HepG2 (cell line): ENCODE measurements around the gene FMN2. TPM values are rescaled to one million over a fixed set of nuclear protein-coding genes. Genes with fewer than 3 reads are reported as not detected.

ENCODE experiments used
- ATAC-seq: fragments of 200-7000 bp; cut with Tn5 transposase; 3 replicates; pipeline ENCODE4 v1.9.1; 2020; ENCODE audit warnings: mild to moderate bottlenecking, moderate library complexity
- BruUV-seq: library from RNA; stranded (reverse); fragments of 400-500 nt; replicated peaks from 2 replicates; lab custom pipeline; 2021; lab: Mats Ljungman, UMichigan
- CTCF ChIA-PET: fragments of 300-600 bp; formaldehyde crosslinking; extraction: SDS; loops from one replicate; lab custom pipeline; 2021; ENCODE audit warnings: low total read pairs, inconsistent platforms, low intra/inter-chr PET ratio; lab: Yijun Ruan, JAX
- POLR2A ChIA-PET: fragments of 350-600 bp; sonication (Branson Sonifier 250); formaldehyde crosslinking; loops from one replicate; lab custom pipeline; 2020; ENCODE audit warnings: antibody characterized with exemption, inconsistent platforms; lab: Yijun Ruan, JAX
- DNase-seq: peaks from one replicate; pipeline ENCODE4 v3.0.0-alpha.2; 2015; ENCODE audit warnings: low spot score
- FAIRE-seq: peaks from 3 replicates; lab custom pipeline; 2011; peaks lifted over from hg19 to GRCh38; lab: Jason Lieb, UNC
- H2AFZ ChIP-seq: one replicate; pipeline ENCODE4 v1.6.1; 2011; ENCODE audit warnings: low read length, inconsistent platforms
- H3K27ac ChIP-seq: fragments of 300-600 bp; 3 replicates; pipeline ENCODE4 v1.8.0; 2011; ENCODE audit warnings: mixed run types, mild to moderate bottlenecking, mixed read lengths, low read length, inconsistent platforms; ENCODE audit not compliant: insufficient read depth; ENCODE audit errors: extremely low read length
- H3K27me3 ChIP-seq, 2 experiments: fragments of 200-600 bp in 1 of 2; 2 replicates in 1 of 2; 3 replicates in 1 of 2; pipeline versions ENCODE4 v1.6.0 to v1.8.0; 2011; ENCODE audit warnings: low read length in 2 of 2, mild to moderate bottlenecking in 2 of 2, moderate library complexity in 2 of 2, inconsistent platforms in 1 of 2; ENCODE audit not compliant: insufficient read depth in 2 of 2, control insufficient read depth in 1 of 2
- H3K36me3 ChIP-seq, 2 experiments: fragments of 200-600 bp in 1 of 2; replicated peaks in 1 of 2; 2 replicates in 1 of 2; 3 replicates in 1 of 2; pipeline versions ENCODE4 v1.5.1 to v1.8.0; 2011; ENCODE audit warnings: low read length in 2 of 2, inconsistent platforms in 1 of 2; ENCODE audit not compliant: insufficient read depth in 2 of 2, control insufficient read depth in 1 of 2
- H3K4me1 ChIP-seq: 2 replicates; pipeline ENCODE4 v1.5.1; 2012; ENCODE audit warnings: low read length, inconsistent platforms; ENCODE audit not compliant: insufficient read depth
- H3K4me2 ChIP-seq: 2 replicates; pipeline ENCODE4 v1.6.0; 2011; ENCODE audit warnings: low read depth, low read length, inconsistent platforms
- H3K4me3 ChIP-seq, 3 experiments: fragments of 200-600 bp in 1 of 3; sonication (generic), shearing (Covaris generic) in 1 of 3; replicated peaks in 1 of 3; 2 replicates each; pipeline ENCODE4 v1.5.1; 2011 to 2016; ENCODE audit warnings: low read length in 3 of 3, inconsistent platforms in 2 of 3, low read depth in 2 of 3, mild to moderate bottlenecking in 2 of 3, control low read depth in 1 of 3, mixed read lengths in 1 of 3; ENCODE audit not compliant: insufficient read depth in 1 of 3
- H3K79me2 ChIP-seq: one replicate; pipeline ENCODE4 v1.6.1; 2011; ENCODE audit warnings: low read length, inconsistent platforms; ENCODE audit not compliant: insufficient read depth
- H3K9ac ChIP-seq: 2 replicates; pipeline ENCODE4 v1.6.0; 2011; ENCODE audit warnings: mild to moderate bottlenecking, low read depth, low read length, inconsistent platforms; ENCODE audit not compliant: insufficient read depth
- H3K9me3 ChIP-seq: 2 replicates; pipeline ENCODE4 v1.5.1; 2012; ENCODE audit warnings: mild to moderate bottlenecking, low read length
- H4K20me1 ChIP-seq: 2 replicates; pipeline ENCODE4 v1.6.0; 2011; ENCODE audit warnings: inconsistent platforms, mild to moderate bottlenecking, low read length, moderate library complexity; ENCODE audit not compliant: insufficient read depth
- CBFB ChIP-seq: sonication (generic); formaldehyde crosslinking; IDR thresholded peaks from 2 replicates; pipeline ENCODE4 v1.4.0; 2020; ENCODE audit warnings: missing genetic modification reagents
- CBX5 ChIP-seq: sonication (generic); formaldehyde crosslinking; IDR thresholded peaks from 2 replicates; pipeline ENCODE4 v1.4.0; 2020; ENCODE audit warnings: missing genetic modification reagents, borderline replicate concordance
- CHD2 ChIP-seq: IDR thresholded peaks from 2 replicates; pipeline ENCODE4 v1.6.1; 2011; ENCODE audit warnings: low read depth, low read length, improper control_type of control experiment
- KLF9 ChIP-seq: IDR thresholded peaks from 2 replicates; pipeline ENCODE4 v1.6.1; 2016; ENCODE audit warnings: low read depth
- MLX ChIP-seq: IDR thresholded peaks from 2 replicates; pipeline ENCODE4 v1.6.1; 2016
- MTF1 ChIP-seq: sonication (generic); formaldehyde crosslinking; IDR thresholded peaks from 2 replicates; pipeline ENCODE4 v1.5.0; 2020; ENCODE audit warnings: missing genetic modification reagents
- SIX4 ChIP-seq: sonication (generic); formaldehyde crosslinking; IDR thresholded peaks from 2 replicates; pipeline ENCODE4 v1.4.0; 2020; ENCODE audit warnings: missing genetic modification reagents
- SPEN ChIP-seq: sonication (generic); formaldehyde crosslinking; IDR thresholded peaks from 2 replicates; pipeline ENCODE4 v1.5.1; 2020; ENCODE audit warnings: low read depth, mild to moderate bottlenecking, missing genetic modification reagents
- TAF15 ChIP-seq: fragments of 200-400 bp; formaldehyde crosslinking; IDR thresholded peaks from one replicate; pipeline ENCODE4 v1.6.1; 2018; ENCODE audit warnings: mild to moderate bottlenecking, low read depth, low read length; ENCODE audit not compliant: poor library complexity, severe bottlenecking
- U2AF1 ChIP-seq: fragments of 200-400 bp; formaldehyde crosslinking; optimal IDR thresholded peaks from 2 replicates; pipeline ENCODE3; 2017; ENCODE audit warnings: mild to moderate bottlenecking, low read depth, low read length
- ZFY ChIP-seq: sonication (generic); formaldehyde crosslinking; IDR thresholded peaks from 2 replicates; pipeline ENCODE4 v1.4.0; 2020; ENCODE audit warnings: missing genetic modification reagents
- ZNF224 ChIP-seq: sonication (generic); formaldehyde crosslinking; IDR thresholded peaks from 2 replicates; pipeline ENCODE4 v1.5.0; 2020; ENCODE audit warnings: mild to moderate bottlenecking, missing genetic modification reagents
- ZNF329 ChIP-seq: sonication (generic); formaldehyde crosslinking; IDR thresholded peaks from 2 replicates; pipeline ENCODE4 v1.9.0; 2021; ENCODE audit warnings: low read depth, mild to moderate bottlenecking, missing genetic modification reagents
- ZNF777 ChIP-seq: sonication (generic); formaldehyde crosslinking; IDR thresholded peaks from 2 replicates; pipeline ENCODE4 v1.4.0; 2020; ENCODE audit warnings: missing genetic modification reagents
- ZNF850 ChIP-seq: sonication (generic); formaldehyde crosslinking; conservative IDR thresholded peaks from 2 replicates; pipeline ENCODE4 v1.9.0; 2021; ENCODE audit warnings: mild to moderate bottlenecking, missing genetic modification reagents
- WGBS: methylation state at CpG from one replicate; pipeline ENCODE4 v1.1.6; 2017; ENCODE audit warnings: low lambda C conversion rate; 5-methylcytosine and 5-hydroxymethylcytosine counted together
- in situ Hi-C: cut with HindIII; loops from 2 replicates; pipeline ENCODE4 v1.10.0; 2017; ENCODE audit warnings: low pct_unique_long_range_greater_than_20kb; ENCODE audit not compliant: extremely low pct_ligation_motif_present
- intact Hi-C: fragments of 100-400 bp; cut with micrococcal nuclease; formaldehyde crosslinking; loops from one replicate; pipeline ENCODE4 v1.10.0; 2022; ENCODE audit not compliant: unreplicated experiment
- polyA plus RNA-seq, 8 experiments: library from polyadenylated mRNA; depleted of rRNA in 3 of 8; stranded (reverse) in 7 of 8; unstranded in 1 of 8; fragments of >200 nt; fragmentation: Illumina TruSeq in 4 of 8; extraction: Trizol in 4 of 8; gene quantifications; 2 replicates each; pipeline versions ENCODE4 v1.2.1 to v1.2.3, GENCODE V29; 2011 to 2016; ENCODE audit warnings: low read depth in 4 of 8, missing spikeins in 1 of 8, mixed read lengths in 1 of 8; ENCODE audit not compliant: insufficient read depth in 1 of 8
- total RNA-seq, 5 experiments: library from RNA; depleted of rRNA; stranded (reverse); fragments of >200 nt; fragmentation: Illumina TruSeq; extraction: Trizol; gene quantifications; 2 replicates each; pipeline ENCODE4 v1.2.3, GENCODE V29; 2016; ENCODE audit warnings: low read depth in 1 of 5
- TF ChIP-seq, protein P1 (sequence below): fragments of 450-650 bp; IDR thresholded peaks from 2 replicates; pipeline ENCODE4 v1.6.1; 2016
- TF ChIP-seq, protein P2 (sequence below): sonication (generic); formaldehyde crosslinking; IDR thresholded peaks from 2 replicates; pipeline ENCODE4 v1.4.0; 2020; ENCODE audit warnings: missing genetic modification reagents, mild to moderate bottlenecking, borderline replicate concordance
- TF ChIP-seq, protein P3 (sequence below): sonication (generic); formaldehyde crosslinking; IDR thresholded peaks from 2 replicates; pipeline ENCODE4 v1.8.0; 2022; ENCODE audit warnings: mild to moderate bottlenecking, missing genetic modification reagents, moderate library complexity

FMN2 gene
- total and polyA plus RNA-seq, 2 of the 13 experiments (the other 11 are each of a cell fraction or from before 2014, with no cell fraction given) = not detected

DNA sequence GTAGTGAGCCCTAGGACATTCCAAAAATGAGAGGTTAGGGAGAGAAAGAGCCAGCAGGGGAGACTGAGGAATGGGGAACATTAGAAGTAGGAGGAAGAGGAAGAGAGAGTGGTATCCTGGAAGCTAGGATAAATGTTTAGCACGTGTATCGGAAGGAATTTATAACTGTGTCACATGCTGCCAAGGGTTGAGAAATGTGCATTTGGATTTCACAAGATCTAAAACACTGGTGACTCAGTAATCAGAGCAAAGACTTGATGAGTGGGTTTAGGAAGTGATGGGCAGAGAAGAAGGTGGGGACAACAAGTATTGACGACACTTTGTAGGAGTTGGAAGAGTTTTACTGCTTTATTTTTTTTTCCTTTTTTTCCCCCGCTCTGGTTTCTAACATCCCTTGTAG is 193.9 kb downstream of the FMN2 start:
- in situ Hi-C loops (no loop called here), intact Hi-C loops (no loop called here)
- Histone ChIP-seq H3K9ac (no peak overlapping the region), H3K4me2 (no peak overlapping the region), H3K9me3 (no peaks in the 10 kb centered on the region), H4K20me1 (no peaks in the 10 kb centered on the region), H2AFZ (no peak overlapping the region), H3K27me3 (no peaks in the 10 kb centered on the region), H3K27ac (no peak overlapping the region), H3K79me2 (no peaks in the 10 kb centered on the region), H3K4me3 (no peak overlapping the region), H3K36me3 (no peaks in the 10 kb centered on the region), H3K4me1 (no peaks in the 10 kb centered on the region)
- FAIRE-seq (no peak), ATAC-seq (no peak)
- no TSS peak for BruUV-seq
- 29% methylated on average over 4 of the region's 4 CpGs for WGBS
- POLR2A ChIA-PET = no interaction called here
- CTCF ChIA-PET = no interaction called here
- TF ChIP-seq SPEN (CRISPR knock-in tag) = no peak
- TF ChIP-seq MTF1 = no peak
- TF ChIP-seq KLF9 (CRISPR knock-in tag) = no peak
- TF ChIP-seq, protein P1, sequence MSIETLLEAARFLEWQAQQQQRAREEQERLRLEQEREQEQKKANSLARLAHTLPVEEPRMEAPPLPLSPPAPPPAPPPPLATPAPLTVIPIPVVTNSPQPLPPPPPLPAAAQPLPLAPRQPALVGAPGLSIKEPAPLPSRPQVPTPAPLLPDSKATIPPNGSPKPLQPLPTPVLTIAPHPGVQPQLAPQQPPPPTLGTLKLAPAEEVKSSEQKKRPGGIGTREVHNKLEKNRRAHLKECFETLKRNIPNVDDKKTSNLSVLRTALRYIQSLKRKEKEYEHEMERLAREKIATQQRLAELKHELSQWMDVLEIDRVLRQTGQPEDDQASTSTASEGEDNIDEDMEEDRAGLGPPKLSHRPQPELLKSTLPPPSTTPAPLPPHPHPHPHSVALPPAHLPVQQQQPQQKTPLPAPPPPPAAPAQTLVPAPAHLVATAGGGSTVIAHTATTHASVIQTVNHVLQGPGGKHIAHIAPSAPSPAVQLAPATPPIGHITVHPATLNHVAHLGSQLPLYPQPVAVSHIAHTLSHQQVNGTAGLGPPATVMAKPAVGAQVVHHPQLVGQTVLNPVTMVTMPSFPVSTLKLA = peak; percentile 96
- TF ChIP-seq ZNF224 = no peak
- TF ChIP-seq, all 625 proteins: peak for 1
- no peak for DNase-seq

- no peak for ATAC-seq
- ChIA-PET CTCF (no interaction called here), POLR2A (no interaction called here)
- H3K36me3 ChIP-seq = no peaks in the 10 kb centered on the region
- no peak overlapping the region for H3K9ac ChIP-seq
- no peak overlapping the region for H2AFZ ChIP-seq
- BruUV-seq = no TSS peak
- no peaks in the 10 kb centered on the region for H4K20me1 ChIP-seq
- no peak overlapping the region for H3K4me2 ChIP-seq
- FAIRE-seq = no peak
- no peak overlapping the region for H3K4me3 ChIP-seq
- intact Hi-C loops = no loop called here
- 6% methylated on average over 1 of the region's 1 CpG for WGBS
- no peaks in the 10 kb centered on the region for H3K9me3 ChIP-seq
- no peaks in the 10 kb centered on the region for H3K27me3 ChIP-seq
- H3K27ac ChIP-seq = no peak overlapping the region
- no peak for DNase-seq
- no peaks in the 10 kb centered on the region for H3K79me2 ChIP-seq
- in situ Hi-C loops = no loop called here
- no peaks in the 10 kb centered on the region for H3K4me1 ChIP-seq
- TF ChIP-seq TAF15 = no peak
- no peak for TF ChIP-seq ZNF329 (CRISPR knock-in tag)
- no peak for TF ChIP-seq CBX5
- TF ChIP-seq ZFY (CRISPR knock-in tag) = no peak
- TF ChIP-seq CBFB = no peak
- no peak for TF ChIP-seq ZNF777 (CRISPR knock-in tag)
- no peak for TF ChIP-seq MLX
- no peak for TF ChIP-seq U2AF1
- TF ChIP-seq SIX4 (CRISPR knock-in tag) = no peak
- TF ChIP-seq, protein P2, sequence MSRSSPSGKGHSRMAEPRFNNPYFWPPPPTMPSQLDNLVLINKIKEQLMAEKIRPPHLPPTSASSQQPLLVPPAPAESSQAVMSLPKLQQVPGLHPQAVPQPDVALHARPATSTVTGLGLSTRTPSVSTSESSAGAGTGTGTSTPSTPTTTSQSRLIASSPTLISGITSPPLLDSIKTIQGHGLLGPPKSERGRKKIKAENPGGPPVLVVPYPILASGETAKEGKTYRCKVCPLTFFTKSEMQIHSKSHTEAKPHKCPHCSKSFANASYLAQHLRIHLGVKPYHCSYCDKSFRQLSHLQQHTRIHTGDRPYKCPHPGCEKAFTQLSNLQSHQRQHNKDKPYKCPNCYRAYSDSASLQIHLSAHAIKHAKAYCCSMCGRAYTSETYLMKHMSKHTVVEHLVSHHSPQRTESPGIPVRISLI (CRISPR knock-in tag) = no peak
- TF ChIP-seq, protein P3, sequence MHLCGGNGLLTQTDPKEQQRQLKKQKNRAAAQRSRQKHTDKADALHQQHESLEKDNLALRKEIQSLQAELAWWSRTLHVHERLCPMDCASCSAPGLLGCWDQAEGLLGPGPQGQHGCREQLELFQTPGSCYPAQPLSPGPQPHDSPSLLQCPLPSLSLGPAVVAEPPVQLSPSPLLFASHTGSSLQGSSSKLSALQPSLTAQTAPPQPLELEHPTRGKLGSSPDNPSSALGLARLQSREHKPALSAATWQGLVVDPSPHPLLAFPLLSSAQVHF (CRISPR knock-in tag) = no peak
- no peak for TF ChIP-seq ZNF850 (CRISPR knock-in tag)
- no peak for TF ChIP-seq CHD2
These were observed 196.0 kb downstream of the FMN2 start for GRCh38 chr1:240287722-240288121.
